ENCODE results near the gene FHOD3. TPM values are rescaled to one million over a fixed set of nuclear protein-coding genes. Genes with fewer than 3 reads are reported as not detected.

Gene FHOD3
- total and polyA plus RNA-seq, 2 experiments from 2014 or later = 2.7 to 8.7 TPM

GRCh38 chr18:36539674-36540231 lies 242.2 kb downstream of the FHOD3 start:
- Histone ChIP-seq H3K27me3 (ENCODE audit: insufficient read depth) (no peaks in the 10 kb centered on the region), H4K20me1 (replicated peaks; ENCODE audit: insufficient read depth) (no peaks in the 10 kb centered on the region), H3K27ac (ENCODE audit: low read depth) (no peak overlapping the region), H2AFZ (no peak overlapping the region), H3K4me3 (no peak overlapping the region), H3K36me3 (ENCODE audit: insufficient read depth) (no peaks in the 10 kb centered on the region), H3K4me1 (ENCODE audit: insufficient read depth) (0 out of 2 replicates have a peak, but pooled peaks cover 7% of the 10 kb centered on the region), H3K79me2 (replicated peaks; ENCODE audit: insufficient read depth) (no peaks in the 10 kb centered on the region), H3F3A (replicated peaks; ENCODE audit: low read depth) (no peaks in the 10 kb centered on the region), H3K9me2 (ENCODE audit: insufficient read depth) (no peaks in the 10 kb centered on the region; the same call in none of the 2 replicates), H3K4me2 (no peak overlapping the region)
- Mint-ChIP-seq H3K36me3 (ENCODE audit: low read depth) (no peaks in the 10 kb centered on the region), H3K4me1 (peaks cover 15% of the 10 kb centered on the region), H3K27ac (no peak overlapping the region), H3K9me3 (no peaks in the 10 kb centered on the region), H3K4me3 (no peak overlapping the region), H3K27me3 (ENCODE audit: insufficient read depth, low read depth, poor library complexity) (no peaks in the 10 kb centered on the region)
- ATAC-seq = no peak
- no peak for TF ChIP-seq ETS1 (IDR thresholded peaks at IDR 0.05)
- no peak for TF ChIP-seq NANOG (IDR thresholded peaks at IDR 0.05; ENCODE audit: borderline replicate concordance)
- no peak for TF ChIP-seq ZNF331 (CRISPR knock-in tag; IDR thresholded peaks at IDR 0.05; ENCODE audit: low read depth)
- TF ChIP-seq JUNB (IDR thresholded peaks at IDR 0.05; ENCODE audit: unreplicated experiment) = no peak
- TF ChIP-seq CTCF (conservative IDR thresholded peaks at IDR 0.05; ENCODE audit: low read depth in 2 of 2) = no peak
- TF ChIP-seq ZNF114 (CRISPR knock-in tag; IDR thresholded peaks at IDR 0.05) = no peak
- no peak for TF ChIP-seq EZH2phosphoT487 (IDR thresholded peaks at IDR 0.05; ENCODE audit: unreplicated experiment)
- no peak for TF ChIP-seq POLR2AphosphoS5 (IDR thresholded peaks at IDR 0.05; ENCODE audit: low read depth)
- TF ChIP-seq EZH2 (IDR thresholded peaks at IDR 0.05; ENCODE audit: low read depth, unreplicated experiment) = no peak
- TF ChIP-seq CREB1 (CRISPR knock-in tag; IDR thresholded peaks at IDR 0.05; ENCODE audit: low read depth) = no peak
- no peak for TF ChIP-seq ZNF462 (CRISPR knock-in tag; IDR thresholded peaks at IDR 0.05)
- no peak for TF ChIP-seq STAT1 (IDR thresholded peaks at IDR 0.05; ENCODE audit: unreplicated experiment)
- no peak for TF ChIP-seq REST (IDR thresholded peaks at IDR 0.05; ENCODE audit: unreplicated experiment)
- DNase-seq (ENCODE audit: low spot score) = no peak
